ENCODE results near the gene FOXK2. TPM values are rescaled to one million over a fixed set of nuclear protein-coding genes. Genes with fewer than 3 reads are reported as not detected.

Gene FOXK2
- total RNA-seq, 1 experiment from 2014 or later: 78.9 TPM

DNA sequence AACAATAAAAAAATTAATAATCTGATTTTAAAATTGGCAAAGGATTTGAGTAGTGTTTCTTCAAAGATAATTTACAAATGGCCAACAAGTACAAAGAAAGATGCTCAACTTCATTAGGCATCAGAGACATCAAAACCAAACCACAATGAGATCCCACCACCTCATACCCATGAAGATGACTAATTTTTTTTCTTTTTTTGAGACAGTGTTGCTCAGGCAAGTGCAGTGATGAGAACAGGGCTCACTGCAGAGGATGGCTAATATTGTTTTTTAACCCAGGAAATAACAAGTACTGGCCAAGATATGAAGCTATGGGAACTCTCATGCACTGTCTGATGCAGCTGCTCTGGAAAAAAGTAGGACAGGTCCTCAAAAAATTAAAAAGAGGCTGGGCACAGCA lies 113.8 kb downstream of the FOXK2 start:
- H3K27ac ChIP-seq: no peak overlapping the region
- peaks cover 7% of the 10 kb centered on the region; the same call in 1 of the 2 replicates for H3F3A ChIP-seq (ENCODE audit: insufficient read depth, low read depth)
- ChIA-PET POLR2A (ENCODE audit: unreplicated experiment) (interaction anchor here (0.7 kb wide), 1 partner anchor 1551 kb away, joined by 32 read pairs; no protein-coding TSS in a partner anchor), CTCF (no interaction called here)
- no peaks in the 10 kb centered on the region for H3K27me3 ChIP-seq (ENCODE audit: insufficient read depth, low read depth)
- no peak overlapping the region for H3K4me2 ChIP-seq
- H4K20me1 ChIP-seq (ENCODE audit: insufficient read depth): no peaks in the 10 kb centered on the region; the same call in 1 of the 2 replicates
- intact Hi-C loops (cut with micrococcal nuclease; ENCODE audit: unreplicated experiment): no loop called here
- BruUV-seq (replicated peaks): no TSS peak
- no peak for DNase-seq
- no peak overlapping the region for H3K4me3 ChIP-seq
- H3K4me1 ChIP-seq (replicated peaks; ENCODE audit: insufficient read depth): no peaks in the 10 kb centered on the region
- H3K9me3 ChIP-seq (ENCODE audit: insufficient read depth, low read depth): peaks cover 8% of the 10 kb centered on the region; the same call in 1 of the 2 replicates
- no peak for TF ChIP-seq EZH2 (IDR thresholded peaks at IDR 0.05; ENCODE audit: low read depth)
- TF ChIP-seq, protein P1, sequence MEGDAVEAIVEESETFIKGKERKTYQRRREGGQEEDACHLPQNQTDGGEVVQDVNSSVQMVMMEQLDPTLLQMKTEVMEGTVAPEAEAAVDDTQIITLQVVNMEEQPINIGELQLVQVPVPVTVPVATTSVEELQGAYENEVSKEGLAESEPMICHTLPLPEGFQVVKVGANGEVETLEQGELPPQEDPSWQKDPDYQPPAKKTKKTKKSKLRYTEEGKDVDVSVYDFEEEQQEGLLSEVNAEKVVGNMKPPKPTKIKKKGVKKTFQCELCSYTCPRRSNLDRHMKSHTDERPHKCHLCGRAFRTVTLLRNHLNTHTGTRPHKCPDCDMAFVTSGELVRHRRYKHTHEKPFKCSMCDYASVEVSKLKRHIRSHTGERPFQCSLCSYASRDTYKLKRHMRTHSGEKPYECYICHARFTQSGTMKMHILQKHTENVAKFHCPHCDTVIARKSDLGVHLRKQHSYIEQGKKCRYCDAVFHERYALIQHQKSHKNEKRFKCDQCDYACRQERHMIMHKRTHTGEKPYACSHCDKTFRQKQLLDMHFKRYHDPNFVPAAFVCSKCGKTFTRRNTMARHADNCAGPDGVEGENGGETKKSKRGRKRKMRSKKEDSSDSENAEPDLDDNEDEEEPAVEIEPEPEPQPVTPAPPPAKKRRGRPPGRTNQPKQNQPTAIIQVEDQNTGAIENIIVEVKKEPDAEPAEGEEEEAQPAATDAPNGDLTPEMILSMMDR (conservative IDR thresholded peaks at IDR 0.05): no peak
- H3K9me2 ChIP-seq (ENCODE audit: insufficient read depth): no peaks in the 10 kb centered on the region
- no peak overlapping the region for H2AFZ ChIP-seq
- H3K36me3 ChIP-seq (ENCODE audit: low read depth): 0 out of 2 replicates have a peak, but pooled peaks cover 3% of the 10 kb centered on the region
- H3K79me2 ChIP-seq (ENCODE audit: low read depth): peaks cover 42% of the 10 kb centered on the region

DNA sequence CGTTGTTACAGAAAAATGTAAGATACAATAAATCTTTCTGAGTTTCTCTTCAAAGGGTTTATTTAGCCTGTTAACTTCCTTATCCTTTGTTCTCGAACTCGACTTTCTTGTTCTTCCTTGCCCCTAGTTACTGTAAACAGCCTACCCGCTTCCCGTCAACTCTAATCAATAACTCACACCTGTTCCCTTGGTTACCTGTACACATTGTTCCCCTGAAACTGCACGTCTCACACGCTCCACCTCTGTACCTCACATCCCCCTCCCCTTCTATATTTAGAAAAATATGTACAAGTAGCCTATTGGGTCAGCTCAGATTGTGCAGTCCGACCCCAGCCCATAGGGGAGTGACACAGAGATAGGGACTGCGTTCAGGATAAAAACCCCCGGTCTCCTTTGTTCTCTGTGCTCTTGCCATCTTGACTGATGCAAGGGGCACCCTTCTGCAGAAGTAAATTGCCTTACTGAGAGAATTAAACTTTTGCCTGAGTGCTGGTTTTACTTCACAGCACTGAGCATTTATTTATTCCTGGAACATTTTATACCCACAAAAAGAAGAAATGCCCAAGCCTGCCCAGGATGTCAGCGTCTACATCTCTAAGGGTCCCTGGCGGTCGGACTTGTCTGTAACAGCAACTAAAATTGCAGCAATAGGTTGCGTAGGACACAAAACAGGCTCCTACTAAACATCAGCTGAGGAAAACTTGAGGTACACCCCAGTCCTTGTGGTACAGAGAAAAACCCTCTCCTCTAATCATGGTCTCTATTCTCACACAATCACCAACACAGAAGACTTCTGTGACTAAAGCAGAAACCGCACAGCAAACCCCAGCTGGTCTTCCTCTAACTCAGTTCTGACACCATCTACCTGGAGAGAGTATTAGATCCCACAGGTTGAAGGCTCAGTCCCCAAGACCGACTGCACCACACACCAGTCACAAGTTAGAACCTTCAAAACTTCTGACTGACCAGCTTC lies 117.4 kb downstream of the FOXK2 start:
- Histone ChIP-seq H3K4me1 (replicated peaks; ENCODE audit: insufficient read depth) (no peaks in the 10 kb centered on the region), H3F3A (ENCODE audit: insufficient read depth, low read depth) (peaks cover 7% of the 10 kb centered on the region; the same call in 1 of the 2 replicates), H4K20me1 (ENCODE audit: insufficient read depth) (peaks cover 3% of the 10 kb centered on the region; the same call in 1 of the 2 replicates), H3K9me2 (ENCODE audit: insufficient read depth) (no peaks in the 10 kb centered on the region), H3K79me2 (ENCODE audit: low read depth) (peaks cover 60% of the 10 kb centered on the region), H2AFZ (no peak overlapping the region), H3K27ac (peak overlapping the region; percentile 75), H3K9me3 (ENCODE audit: insufficient read depth, low read depth) (peaks cover 8% of the 10 kb centered on the region; the same call in 1 of the 2 replicates), H3K4me3 (no peak overlapping the region), H3K4me2 (peak overlapping the region; percentile 56), H3K36me3 (ENCODE audit: low read depth) (no peaks in the 10 kb centered on the region), H3K27me3 (ENCODE audit: insufficient read depth, low read depth) (no peaks in the 10 kb centered on the region)
- CTCF ChIA-PET: interaction anchor here (0.6 kb wide), 1 partner anchor 281 kb away, joined by 3 read pairs; no protein-coding TSS in a partner anchor
- TSS peak; percentile 96 for BruUV-seq (replicated peaks)
- DNase-seq: peak; percentile 47 to 81
- no peak for TF ChIP-seq EZH2 (IDR thresholded peaks at IDR 0.05; ENCODE audit: low read depth)
- TF ChIP-seq, protein P1 (conservative IDR thresholded peaks at IDR 0.05): no peak
- POLR2A ChIA-PET (ENCODE audit: unreplicated experiment): interaction anchor here (0.6 kb wide), 1 partner anchor 534 kb away, joined by 16 read pairs; no protein-coding TSS in a partner anchor
- intact Hi-C loops (cut with micrococcal nuclease; ENCODE audit: unreplicated experiment): no loop called here

DNA sequence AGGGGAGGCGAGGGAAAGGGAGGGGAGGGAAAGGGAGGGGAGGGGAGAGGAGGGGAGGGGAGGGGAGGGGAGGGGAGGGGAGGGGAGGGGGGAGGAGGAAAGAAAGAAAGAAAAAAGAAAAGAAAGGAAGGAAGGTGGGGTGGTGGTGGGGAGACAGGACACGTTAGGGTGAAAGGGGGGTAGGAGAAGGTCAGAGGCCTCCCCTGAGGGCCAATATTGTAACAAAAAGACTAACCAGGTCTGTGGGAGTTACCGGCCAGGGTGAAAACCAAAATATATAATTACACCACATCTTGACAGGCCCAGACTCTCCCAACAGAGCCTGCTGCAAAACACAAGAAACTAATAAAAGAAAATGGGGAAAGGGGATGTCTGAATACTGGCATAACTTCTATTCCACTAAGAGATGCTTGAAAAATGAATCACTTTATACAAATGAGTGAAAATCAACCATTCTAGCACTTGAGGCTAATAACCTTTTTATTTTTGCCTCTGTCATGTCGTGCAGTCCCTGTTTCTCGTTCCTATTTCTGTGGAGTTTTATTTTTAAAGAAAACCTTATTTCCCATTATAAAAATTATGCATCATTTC lies 118.7 kb downstream of the FOXK2 start:
- intact Hi-C loops (cut with micrococcal nuclease; ENCODE audit: unreplicated experiment): no loop called here
- no TSS peak for BruUV-seq (replicated peaks)
- H3K9me3 ChIP-seq (ENCODE audit: insufficient read depth, low read depth): peaks cover 8% of the 10 kb centered on the region; the same call in 1 of the 2 replicates
- ChIA-PET CTCF (no interaction called here), POLR2A (ENCODE audit: unreplicated experiment) (no interaction called here)
- H3K4me2 ChIP-seq: no peak overlapping the region
- no peaks in the 10 kb centered on the region for H3K9me2 ChIP-seq (ENCODE audit: insufficient read depth)
- no peak overlapping the region for H3K27ac ChIP-seq
- no peak overlapping the region for H2AFZ ChIP-seq
- no peaks in the 10 kb centered on the region for H3K36me3 ChIP-seq (ENCODE audit: low read depth)
- H3F3A ChIP-seq (ENCODE audit: insufficient read depth, low read depth): peaks cover 7% of the 10 kb centered on the region; the same call in 1 of the 2 replicates
- no peak for TF ChIP-seq EZH2 (IDR thresholded peaks at IDR 0.05; ENCODE audit: low read depth)
- TF ChIP-seq, protein P1 (conservative IDR thresholded peaks at IDR 0.05): no peak
- H3K4me3 ChIP-seq: no peak overlapping the region
- H3K4me1 ChIP-seq (replicated peaks; ENCODE audit: insufficient read depth): no peaks in the 10 kb centered on the region
- peaks cover 10% of the 10 kb centered on the region for H4K20me1 ChIP-seq (ENCODE audit: insufficient read depth)
- no peaks in the 10 kb centered on the region for H3K27me3 ChIP-seq (ENCODE audit: insufficient read depth, low read depth)
- H3K79me2 ChIP-seq (ENCODE audit: low read depth): peaks cover 65% of the 10 kb centered on the region
- no peak for DNase-seq

All from PC-9 (cell line).